Peyer's patch (tissue), 4 donors: ENCODE data around the gene LYPD6B.

ENCODE experiments used
- CTCF ChIP-seq, 6 experiments: fragments of 450-650 bp in 4 of 6; fragments of 200-600 bp in 2 of 6; sonication (generic) in 1 of 6; IDR thresholded peaks; one replicate each; pipeline ENCODE4 v1.5.1; 2017 to 2019; ENCODE audit warnings: antibody characterized with exemption in 6 of 6, mild to moderate bottlenecking in 3 of 6, moderate library complexity in 1 of 6
- POLR2A ChIP-seq, 2 donors: fragments of 450-650 bp; IDR thresholded peaks; one replicate each; pipeline ENCODE4 v1.5.1; 2017; ENCODE audit warnings: antibody characterized with exemption in 2 of 2, mild to moderate bottlenecking in 2 of 2, moderate library complexity in 2 of 2

- TF ChIP-seq CTCF (IDR thresholded peaks at IDR 0.05) (no peak), POLR2A (IDR thresholded peaks at IDR 0.05) (no peak)
Observed at GRCh38 chr2:149002378-149002890, 36.1 kb upstream of the LYPD6B start.
